ENCODE results near the gene OR2H2.

Gene OR2H2

GRCh38 chr6:29591677-29592076 is 6.8 kb downstream of the OR2H2 start:
- DNase-seq (ENCODE audit: low read depth, low spot score), result no peak

- DNase-seq (ENCODE audit: low read depth, low spot score), result no peak
Measured at GRCh38 chr6:29593199-29593855, 8.4 kb downstream of the OR2H2 start.

- no peak for DNase-seq (ENCODE audit: low read depth, low spot score)
Measured at GRCh38 chr6:29596381-29596900, 11.5 kb downstream of the OR2H2 start.

- no peak for DNase-seq (ENCODE audit: low read depth, low spot score)
Measured at GRCh38 chr6:29597184-29597583, 12.3 kb downstream of the OR2H2 start.

GRCh38 chr6:29598172-29598747 is 13.3 kb downstream of the OR2H2 start:
- no peak for DNase-seq (ENCODE audit: low read depth, low spot score)

GRCh38 chr6:29602564-29603361 is 17.8 kb downstream of the OR2H2 start:
- DNase-seq (ENCODE audit: low read depth, low spot score), result no peak

GRCh38 chr6:29603456-29603855 is 18.5 kb downstream of the OR2H2 start:
- DNase-seq (ENCODE audit: low read depth, low spot score), result no peak

- DNase-seq (ENCODE audit: low read depth, low spot score), result no peak
Measured at GRCh38 chr6:29603930-29604329, 19.0 kb downstream of the OR2H2 start.

GRCh38 chr6:29608131-29608530 is 23.2 kb downstream of the OR2H2 start:
- no peak for DNase-seq (ENCODE audit: low read depth, low spot score)

- no peak for DNase-seq (ENCODE audit: low read depth, low spot score)
Measured at GRCh38 chr6:29610540-29610939, 25.6 kb downstream of the OR2H2 start.

- no peak for DNase-seq (ENCODE audit: low read depth, low spot score)
Measured at GRCh38 chr6:29611426-29611825, 26.5 kb downstream of the OR2H2 start.

GRCh38 chr6:29617782-29618554 is 33.0 kb downstream of the OR2H2 start:
- no peak for DNase-seq (ENCODE audit: low read depth, low spot score)

- no peak for DNase-seq (ENCODE audit: low read depth, low spot score)
Measured at GRCh38 chr6:29619578-29620160, 34.7 kb downstream of the OR2H2 start.

- no peak for DNase-seq (ENCODE audit: low read depth, low spot score)
Measured at GRCh38 chr6:29620630-29621029, 35.7 kb downstream of the OR2H2 start.

GRCh38 chr6:29624520-29624961 is 39.6 kb downstream of the OR2H2 start:
- no peak for DNase-seq (ENCODE audit: low read depth, low spot score)

GRCh38 chr6:29625337-29625930 is 40.5 kb downstream of the OR2H2 start:
- no peak for DNase-seq (ENCODE audit: low read depth, low spot score)

- no peak for DNase-seq (ENCODE audit: low read depth, low spot score)
Measured at GRCh38 chr6:29626948-29627754, 42.2 kb downstream of the OR2H2 start.

- peak; percentile 17 for DNase-seq (ENCODE audit: low read depth, low spot score)
Measured at GRCh38 chr6:29627755-29628418, 43.0 kb downstream of the OR2H2 start.

- peak; percentile 25 for DNase-seq (ENCODE audit: low read depth, low spot score)
Measured at GRCh38 chr6:29628419-29629281, 43.7 kb downstream of the OR2H2 start.
